GM12891 (cell line): ENCODE data around the gene SLC44A5.
A peak's percentile ranks its signal among the peaks of the same experiment; 100 is the strongest.
"Not testable (repeated sequence)": the region's sequence is repeated elsewhere in the genome, so short reads cannot be mapped to it uniquely, and the experiment has no call there.

Source experiments
- DNase-seq: peaks from one replicate; pipeline ENCODE4 v3.0.0; 2011; ENCODE audit warnings: low spot score; ENCODE audit not compliant: insufficient read length
- FAIRE-seq: peaks from 2 replicates; lab custom pipeline; 2011; peaks lifted over from hg19 to GRCh38; lab: Jason Lieb, UNC
- PAX5 ChIP-seq: IDR thresholded peaks from 2 replicates; pipeline ENCODE4 v1.6.1; 2011; ENCODE audit warnings: low read length, moderate library complexity, mild to moderate bottlenecking; ENCODE audit not compliant: insufficient read depth, severe bottlenecking
- POLR2A ChIP-seq: IDR thresholded peaks from 2 replicates; pipeline ENCODE4 v1.6.1; 2011; ENCODE audit warnings: low read depth, low read length, control low read depth
- POLR2AphosphoS5 ChIP-seq: IDR thresholded peaks from 2 replicates; pipeline ENCODE4 v1.6.1; 2011; ENCODE audit warnings: low read depth, low read length, control low read depth
- POU2F2 ChIP-seq: IDR thresholded peaks from 2 replicates; pipeline ENCODE4 v1.6.1; 2011; ENCODE audit warnings: low read depth, mild to moderate bottlenecking, control low read depth, low read length, moderate library complexity
- SPI1 ChIP-seq: IDR thresholded peaks from 2 replicates; pipeline ENCODE4 v1.6.1; 2011; ENCODE audit warnings: low read depth, low read length, control low read depth
- TAF1 ChIP-seq: IDR thresholded peaks from 2 replicates; pipeline ENCODE4 v1.6.1; 2011; ENCODE audit warnings: low read depth, low read length, control low read depth

SLC44A5 gene

GRCh38 chr1:75258351-75258750 lies 352.6 kb downstream of the SLC44A5 start:
- DNase-seq (no peak), FAIRE-seq (no peak)
- TF ChIP-seq PAX5 (no peak), POLR2AphosphoS5 (no peak), TAF1 (no peak), POLR2A (no peak), POU2F2 (no peak), SPI1 (no peak)

GRCh38 chr1:75257424-75257823 lies 353.5 kb downstream of the SLC44A5 start:
- TF ChIP-seq POU2F2 (no peak), SPI1 (no peak), POLR2A (no peak), PAX5 (no peak), POLR2AphosphoS5 (no peak), TAF1 (no peak)
- DNase-seq (no peak), FAIRE-seq (no peak)

- DNase-seq, FAIRE-seq: not testable (repeated sequence)
Observed at GRCh38 chr1:75250114-75250513, 360.8 kb downstream of the SLC44A5 start.

- FAIRE-seq (no peak), DNase-seq (no peak)
- no peak for TF ChIP-seq POLR2A
- TF ChIP-seq PAX5 = no peak
- no peak for TF ChIP-seq TAF1
- no peak for TF ChIP-seq POU2F2
- no peak for TF ChIP-seq SPI1
- TF ChIP-seq POLR2AphosphoS5 = no peak
Observed at GRCh38 chr1:75245239-75245638, 365.7 kb downstream of the SLC44A5 start.

- no peak for FAIRE-seq
- TF ChIP-seq POLR2AphosphoS5 (no peak), POU2F2 (no peak), SPI1 (no peak), PAX5 (no peak), POLR2A (no peak), TAF1 (no peak)
- no peak for DNase-seq
Observed at GRCh38 chr1:75243124-75243523, 367.8 kb downstream of the SLC44A5 start.

- FAIRE-seq (no peak), DNase-seq (no peak)
- TF ChIP-seq TAF1 (no peak), POLR2A (no peak), PAX5 (no peak), POLR2AphosphoS5 (no peak), SPI1 (no peak), POU2F2 (no peak)
Observed at GRCh38 chr1:75237316-75237715, 373.6 kb downstream of the SLC44A5 start.

- DNase-seq (no peak), FAIRE-seq (no peak)
- TF ChIP-seq POU2F2 = no peak
- TF ChIP-seq PAX5 = no peak
- no peak for TF ChIP-seq POLR2AphosphoS5
- no peak for TF ChIP-seq TAF1
- no peak for TF ChIP-seq POLR2A
- no peak for TF ChIP-seq SPI1
Observed at GRCh38 chr1:75234562-75234961, 376.4 kb downstream of the SLC44A5 start.

- FAIRE-seq (peak; percentile 90), DNase-seq (no peak)
- no peak for TF ChIP-seq PAX5
- no peak for TF ChIP-seq POLR2AphosphoS5
- no peak for TF ChIP-seq TAF1
- no peak for TF ChIP-seq SPI1
- no peak for TF ChIP-seq POU2F2
- TF ChIP-seq POLR2A = no peak
Observed at GRCh38 chr1:75233302-75233929, 377.5 kb downstream of the SLC44A5 start.

- FAIRE-seq (no peak), DNase-seq (no peak)
- TF ChIP-seq POLR2AphosphoS5 (no peak), POLR2A (no peak), SPI1 (no peak), PAX5 (no peak)
Observed at GRCh38 chr1:75220072-75220471, 390.8 kb downstream of the SLC44A5 start.

GRCh38 chr1:75214017-75214416 lies 396.9 kb downstream of the SLC44A5 start:
- TF ChIP-seq PAX5 (no peak), POLR2AphosphoS5 (no peak), POLR2A (no peak), TAF1 (no peak), POU2F2 (no peak), SPI1 (no peak)
- DNase-seq = no peak
- FAIRE-seq = no peak

GRCh38 chr1:75211648-75212047 lies 399.3 kb downstream of the SLC44A5 start:
- DNase-seq (no peak), FAIRE-seq (no peak)
- TF ChIP-seq SPI1 (no peak), TAF1 (no peak), POLR2A (no peak), POLR2AphosphoS5 (no peak), PAX5 (no peak), POU2F2 (no peak)
